Gastrocnemius medialis (tissue), 4 donors: ENCODE measurements around the gene TMEM178A. TPM values are rescaled to one million over a fixed set of nuclear protein-coding genes. Genes with fewer than 3 reads are reported as not detected.

Experiments
- ATAC-seq, 2 donors: fragments of 150-250 bp; one replicate each; pipeline ENCODE4 v1.9.1; 2016
- DNase-seq, 2 donors: peaks; one replicate each; pipeline ENCODE4 v3.0.0-alpha.2; 2019
- H3K27ac ChIP-seq, 4 donors: fragments of 200-600 bp; sonication (generic); 1 replicate in 1 of 4; 2 replicates in 3 of 4; pipeline ENCODE4 v1.5.1; 2016 to 2018; ENCODE audit warnings: mild to moderate bottlenecking in 2 of 4, moderate library complexity in 1 of 4
- H3K27me3 ChIP-seq, 3 donors: fragments of 200-600 bp; sonication (generic) in 2 of 3; 1 replicate in 1 of 3; 2 replicates in 2 of 3; pipeline versions ENCODE4 v1.5.1 to v1.6.0; 2016 to 2019; ENCODE audit warnings: mild to moderate bottlenecking in 1 of 3, moderate library complexity in 1 of 3
- H3K36me3 ChIP-seq, 2 donors: fragments of 200-600 bp; sonication (generic) in 1 of 2; one replicate each; pipeline ENCODE4 v1.5.1; 2017 to 2018
- H3K4me1 ChIP-seq, 2 donors: fragments of 200-600 bp; sonication (generic) in 1 of 2; one replicate each; pipeline ENCODE4 v1.5.1; 2016 to 2017; ENCODE audit warnings: mild to moderate bottlenecking in 2 of 2
- H3K4me3 ChIP-seq, 4 donors: fragments of 200-600 bp; sonication (generic) in 3 of 4; 1 replicate in 1 of 4; 2 replicates in 3 of 4; pipeline ENCODE4 v1.5.1; 2016 to 2019; ENCODE audit warnings: mild to moderate bottlenecking in 2 of 4
- H3K9me3 ChIP-seq, 3 donors: fragments of 200-600 bp; sonication (generic) in 2 of 3; 1 replicate in 1 of 3; 2 replicates in 2 of 3; pipeline ENCODE4 v1.5.1; 2016 to 2019
- CTCF ChIP-seq, 5 experiments: fragments of 450-650 bp in 3 of 5; fragments of 200-600 bp in 2 of 5; sonication (generic) in 2 of 5; IDR thresholded peaks in 4 of 5; conservative IDR thresholded peaks in 1 of 5; 1 replicate in 4 of 5; 2 replicates in 1 of 5; pipeline ENCODE4 v1.5.1; 2016 to 2019; ENCODE audit warnings: antibody characterized with exemption in 5 of 5, mild to moderate bottlenecking in 3 of 5, moderate library complexity in 3 of 5
- POLR2A ChIP-seq, 2 donors: fragments of 450-650 bp; IDR thresholded peaks; one replicate each; pipeline ENCODE4 v1.6.1; 2017; ENCODE audit warnings: antibody characterized with exemption in 2 of 2, mild to moderate bottlenecking in 2 of 2, moderate library complexity in 2 of 2
- in situ Hi-C, 4 donors: fragments of 200-750 bp; cut with MboI; loops; one replicate each; pipeline versions ENCODE4 v1.15.0 to v1.8.0; 2017; ENCODE audit warnings: low sequenced_read_pairs in 4 of 4
- intact Hi-C: fragments of 100-400 bp; cut with DNase I; formaldehyde crosslinking; loops from one replicate; pipeline ENCODE4 v1.15.1; 2023; ENCODE audit warnings: low total_unique reads
- total RNA-seq, 4 donors: library from RNA; depleted of rRNA; stranded (reverse); fragments of >200 nt; gene quantifications; one replicate each; pipeline versions ENCODE4 v1.1.0 to v1.2.3, GENCODE V29; 2016

The TMEM178A gene
- total RNA-seq, 4 donors from 2014 or later: 0.42 TPM; not detected in 3

- in situ Hi-C loops (no loop called here), intact Hi-C loops (no loop called here)
- H3K4me3 ChIP-seq: no peak overlapping the region
- no peak for DNase-seq
- no peak overlapping the region for H3K27ac ChIP-seq
- H3K27me3 ChIP-seq: no peaks in the 10 kb centered on the region
- no peak for ATAC-seq
- TF ChIP-seq POLR2A (IDR thresholded peaks at IDR 0.05): no peak
- TF ChIP-seq CTCF (IDR thresholded peaks at IDR 0.05 in 4 of 5, conservative IDR thresholded peaks at IDR 0.05 in 1 of 5): no peak
- no peaks in the 10 kb centered on the region for H3K4me1 ChIP-seq
- no peaks in the 10 kb centered on the region for H3K9me3 ChIP-seq
- no peaks in the 10 kb centered on the region for H3K36me3 ChIP-seq
Observed at GRCh38 chr2:39710807-39711206, 45.1 kb downstream of the TMEM178A start.

GRCh38 chr2:39712953-39713352, 47.2 kb downstream of the TMEM178A start:
- intact Hi-C loops (no loop called here), in situ Hi-C loops (no loop called here)
- Histone ChIP-seq H3K9me3 (no peaks in the 10 kb centered on the region), H3K4me1 (no peaks in the 10 kb centered on the region), H3K27ac (no peak overlapping the region), H3K36me3 (no peaks in the 10 kb centered on the region), H3K4me3 (no peak overlapping the region), H3K27me3 (no peaks in the 10 kb centered on the region)
- ATAC-seq: no peak
- no peak for DNase-seq
- TF ChIP-seq CTCF (IDR thresholded peaks at IDR 0.05 in 4 of 5, conservative IDR thresholded peaks at IDR 0.05 in 1 of 5) (no peak), POLR2A (IDR thresholded peaks at IDR 0.05) (no peak)

GRCh38 chr2:39715095-39715494, 49.4 kb downstream of the TMEM178A start:
- Histone ChIP-seq H3K27me3 (no peaks in the 10 kb centered on the region), H3K4me1 (peaks cover 5 to 6% of the 10 kb centered on the region in 2 donors), H3K36me3 (no peaks in the 10 kb centered on the region), H3K4me3 (no peak overlapping the region), H3K9me3 (no peaks in the 10 kb centered on the region), H3K27ac (no peak overlapping the region)
- TF ChIP-seq POLR2A (IDR thresholded peaks at IDR 0.05) (no peak), CTCF (IDR thresholded peaks at IDR 0.05 in 4 of 5, conservative IDR thresholded peaks at IDR 0.05 in 1 of 5) (no peak)
- in situ Hi-C loops: no loop called here
- intact Hi-C loops: no loop called here
- ATAC-seq (no peak), DNase-seq (no peak)

GRCh38 chr2:39715822-39716221, 50.1 kb downstream of the TMEM178A start:
- Histone ChIP-seq H3K27me3 (no peaks in the 10 kb centered on the region), H3K36me3 (no peaks in the 10 kb centered on the region), H3K9me3 (no peaks in the 10 kb centered on the region), H3K27ac (no peak overlapping the region), H3K4me1 (peaks cover 6 to 8% of the 10 kb centered on the region in 2 donors), H3K4me3 (no peak overlapping the region)
- DNase-seq (no peak), ATAC-seq (no peak)
- in situ Hi-C loops (no loop called here), intact Hi-C loops (no loop called here)
- TF ChIP-seq CTCF (IDR thresholded peaks at IDR 0.05 in 4 of 5, conservative IDR thresholded peaks at IDR 0.05 in 1 of 5) (no peak), POLR2A (IDR thresholded peaks at IDR 0.05) (no peak)

- DNase-seq: no peak
- H3K27ac ChIP-seq: no peak overlapping the region
- TF ChIP-seq POLR2A (IDR thresholded peaks at IDR 0.05) (no peak), CTCF (IDR thresholded peaks at IDR 0.05 in 4 of 5, conservative IDR thresholded peaks at IDR 0.05 in 1 of 5) (no peak)
- ATAC-seq: no peak
- no peaks in the 10 kb centered on the region for H3K36me3 ChIP-seq
- no peak overlapping the region for H3K4me3 ChIP-seq
- in situ Hi-C loops (no loop called here), intact Hi-C loops (no loop called here)
- no peaks in the 10 kb centered on the region for H3K27me3 ChIP-seq
- peaks cover 6 to 8% of the 10 kb centered on the region in 2 donors for H3K4me1 ChIP-seq
- no peaks in the 10 kb centered on the region for H3K9me3 ChIP-seq
Observed at GRCh38 chr2:39717067-39717466, 51.4 kb downstream of the TMEM178A start.
